Measurements from ENCODE around the gene TRIAP1.
A peak's percentile ranks its signal among the peaks of the same experiment; 100 is the strongest.
"Not testable (repeated sequence)": the region's sequence is repeated elsewhere in the genome, so short reads cannot be mapped to it uniquely, and the experiment has no call there.

The TRIAP1 gene

DNA sequence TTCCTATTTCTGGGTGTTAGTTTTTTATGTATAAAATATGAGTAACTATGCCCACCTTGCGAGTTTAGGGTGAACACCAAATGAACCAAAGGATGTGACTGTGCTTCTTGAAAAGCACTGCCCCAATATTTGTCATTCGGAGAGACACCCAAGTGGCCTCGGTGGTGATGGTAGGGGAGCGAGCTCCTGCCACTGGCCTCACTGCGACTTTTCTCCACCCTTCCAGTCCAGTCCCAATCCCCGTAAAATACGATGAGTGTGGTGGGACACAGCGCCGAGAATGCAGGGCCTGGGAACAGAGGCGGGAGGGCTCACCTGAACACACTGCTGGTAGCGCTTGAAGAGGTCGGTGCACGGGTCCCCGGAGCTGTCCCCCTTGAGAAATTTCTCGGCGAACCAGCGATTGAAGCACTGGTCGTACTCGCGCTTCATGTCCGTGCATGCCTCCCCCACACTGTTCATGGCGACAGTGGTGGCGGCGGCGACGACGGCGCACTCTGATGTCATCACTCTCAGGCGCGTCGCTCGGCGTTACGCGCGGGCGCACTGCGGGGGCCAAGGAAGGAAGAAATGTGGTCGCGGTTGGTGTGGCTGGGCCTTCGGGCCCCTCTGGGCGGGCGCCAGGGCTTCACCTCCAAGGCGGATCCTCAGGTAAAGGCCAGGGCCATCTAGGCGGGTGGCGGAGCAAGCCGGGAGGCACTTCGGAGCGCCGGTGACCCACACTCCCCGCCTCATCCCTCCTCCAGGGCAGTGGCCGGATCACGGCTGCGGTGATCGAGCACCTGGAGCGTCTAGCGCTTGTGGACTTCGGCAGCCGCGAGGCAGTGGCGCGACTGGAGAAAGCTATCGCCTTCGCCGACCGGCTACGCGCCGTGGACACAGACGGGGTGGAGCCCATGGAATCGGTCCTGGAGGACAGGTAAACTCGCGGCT is at the start of gene TRIAP1, which contains the start of gene GATC:
Gene TRIAP1 (minus strand): TSS at position 474 of the 933 bp plus-strand sequence. CDS start 12 bp downstream, at position 462.
Gene GATC (plus strand): TSS at position 534 of the 933 bp plus-strand sequence. CDS start 37 bp downstream, at position 571.
- peak; percentile 92 for DNase-seq

- peak; percentile 37 for DNase-seq
Observed at GRCh38 chr12:120495186-120495730, 49.1 kb upstream of the TRIAP1 start.

- no peak for DNase-seq
Observed at GRCh38 chr12:120490833-120491512, 44.8 kb upstream of the TRIAP1 start.

- DNase-seq, result no peak
Observed at GRCh38 chr12:120490325-120490724, 44.1 kb upstream of the TRIAP1 start.

- no peak for DNase-seq
Observed at GRCh38 chr12:120489018-120489417, 42.8 kb upstream of the TRIAP1 start.

- DNase-seq, result no peak
Observed at GRCh38 chr12:120488057-120488640, 42.0 kb upstream of the TRIAP1 start.

- DNase-seq, result not testable (repeated sequence)
Observed at GRCh38 chr12:120487552-120487951, 41.4 kb upstream of the TRIAP1 start.

DNA sequence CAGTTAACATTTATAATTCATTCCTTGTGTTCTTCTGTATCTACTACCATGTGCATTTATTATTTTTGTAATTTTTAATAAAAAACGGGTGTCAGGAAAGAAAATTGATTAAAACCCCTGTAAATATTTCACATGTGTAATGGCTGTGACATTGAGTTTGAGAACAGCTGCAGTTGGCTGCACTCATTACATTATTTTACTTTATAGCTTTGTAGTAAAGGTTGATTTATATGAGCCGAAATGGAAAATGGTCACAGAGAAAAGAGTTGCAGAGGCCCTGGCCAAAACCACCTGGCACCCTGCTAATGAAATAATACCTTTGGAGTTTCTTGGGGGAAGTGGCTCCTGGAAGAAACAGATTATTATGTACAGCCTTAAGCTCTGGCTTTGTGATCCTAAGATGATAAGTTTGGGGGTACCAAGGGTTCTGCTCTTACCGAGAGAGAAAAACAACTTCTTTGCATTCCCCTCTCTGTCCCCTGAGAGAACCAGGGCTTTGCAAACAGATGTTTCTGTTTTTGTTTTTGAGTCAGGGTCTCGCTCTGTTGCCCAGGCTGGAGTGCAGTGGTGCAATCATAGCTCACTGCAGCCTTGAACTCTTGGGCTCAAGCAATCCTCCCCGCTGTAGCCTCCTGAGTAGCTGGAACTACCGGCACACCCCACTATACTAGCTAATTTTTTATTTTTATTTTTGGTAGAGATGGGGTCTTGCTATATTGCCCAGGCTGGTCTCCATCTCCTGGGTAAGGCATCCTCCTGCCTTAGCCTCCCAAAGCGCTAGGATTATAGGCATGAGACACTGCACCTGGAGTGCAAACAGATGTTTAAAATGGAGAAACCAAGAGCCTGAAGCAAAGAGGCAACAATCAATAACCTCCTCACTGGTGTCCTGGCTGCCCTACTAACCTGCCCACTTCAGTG is 40.0 kb upstream of the TRIAP1 start:
- no peak for DNase-seq

DNA sequence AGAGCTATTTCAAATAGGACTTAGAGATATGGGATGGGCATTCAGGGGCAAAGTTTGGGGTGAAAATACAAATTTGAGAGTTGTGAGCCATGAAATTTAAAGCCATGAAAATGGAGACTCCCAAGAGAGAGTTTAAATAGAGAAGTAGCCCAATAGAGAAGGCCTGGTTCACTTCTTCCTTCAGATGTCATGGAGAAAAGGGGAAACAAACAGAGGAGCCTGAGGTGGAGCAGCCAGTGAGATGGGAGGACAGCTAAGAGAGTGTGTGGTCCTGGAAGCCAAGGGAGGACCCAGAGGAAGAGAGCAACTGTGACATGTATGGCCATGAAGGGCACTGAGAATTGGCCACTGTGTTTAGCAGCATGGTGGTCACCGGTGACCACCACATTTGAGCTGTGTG is 37.4 kb upstream of the TRIAP1 start:
- DNase-seq, result no peak

GRCh38 chr12:120481022-120481767 is 35.0 kb upstream of the TRIAP1 start:
- DNase-seq, result no peak

GRCh38 chr12:120480211-120480610 is 34.0 kb upstream of the TRIAP1 start:
- no peak for DNase-seq

DNA sequence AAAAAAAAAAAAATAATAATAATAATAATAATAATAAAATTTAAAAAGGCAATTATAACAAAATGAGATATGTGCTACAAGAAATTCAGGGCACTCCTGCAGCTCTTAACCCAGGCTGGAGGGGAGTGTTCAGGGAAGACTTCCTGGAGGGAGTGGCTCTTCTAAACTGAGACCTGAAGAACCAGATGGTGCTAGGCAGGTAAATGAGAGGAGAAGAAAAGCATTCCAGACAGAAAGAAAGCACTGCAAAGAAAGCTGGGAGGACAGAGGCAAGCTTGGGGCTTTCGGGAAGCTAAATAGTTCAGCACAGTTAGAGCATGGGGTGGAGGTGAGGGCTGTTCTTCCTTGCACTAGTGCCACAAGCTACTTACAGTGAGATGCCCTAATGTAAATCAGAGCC is 33.3 kb upstream of the TRIAP1 start:
- no peak for DNase-seq

GRCh38 chr12:120475643-120476042 is 29.5 kb upstream of the TRIAP1 start:
- no peak for DNase-seq

DNA sequence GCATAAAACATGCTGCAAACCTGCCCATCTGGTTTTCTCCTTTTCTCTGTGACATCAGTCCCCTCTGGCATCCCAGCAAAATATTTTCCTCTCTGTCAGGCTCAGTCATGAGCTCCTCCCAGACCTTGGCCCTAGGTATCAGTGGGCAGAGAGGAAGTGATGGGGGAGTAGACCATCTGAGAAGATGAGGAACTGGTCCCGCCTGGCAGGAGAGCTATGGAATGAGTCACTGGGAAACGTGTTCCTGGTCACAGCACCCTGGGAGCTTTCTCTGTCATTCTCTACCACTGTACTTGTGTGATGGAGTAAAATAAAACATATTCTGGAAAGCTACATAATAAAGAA is 28.4 kb upstream of the TRIAP1 start:
- peak; percentile 42 for DNase-seq

DNA sequence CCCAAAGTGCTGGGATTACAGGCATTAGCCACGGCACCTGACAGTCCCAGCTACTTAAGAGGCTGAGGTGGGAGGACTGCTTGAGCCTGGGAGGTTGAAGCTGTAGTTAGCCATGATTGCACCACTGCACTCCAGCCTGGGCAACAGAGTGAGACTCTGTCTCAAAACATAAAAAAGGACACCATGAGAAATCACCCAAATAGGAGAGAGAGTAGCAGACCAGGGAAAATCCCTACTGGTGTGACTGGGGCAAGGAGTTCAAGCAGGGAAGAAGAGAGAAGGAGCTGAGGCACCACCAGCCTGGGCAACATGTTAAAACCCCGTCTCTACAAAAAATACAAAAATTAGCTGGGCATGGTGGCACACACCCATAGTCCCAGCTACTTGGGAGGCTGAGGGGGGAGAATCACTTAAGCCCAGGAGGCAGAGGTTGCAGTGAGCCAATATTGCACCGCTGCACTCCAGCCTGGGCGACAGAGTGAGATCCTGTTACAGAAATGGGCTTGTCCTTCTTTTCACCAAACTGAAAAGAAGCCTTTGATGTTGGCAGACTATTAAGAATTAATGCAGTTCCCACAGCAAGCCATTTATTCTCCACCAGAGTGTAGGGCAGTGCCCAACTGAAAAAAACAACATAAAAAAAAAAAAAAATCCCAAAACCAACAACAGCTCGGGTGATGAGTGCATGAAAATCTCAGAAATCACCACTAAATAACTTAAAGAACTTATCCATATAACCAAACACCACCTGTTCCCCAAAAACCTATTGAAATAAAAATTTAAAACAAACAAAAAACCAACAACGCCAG is 27.8 kb upstream of the TRIAP1 start:
- no peak for DNase-seq

GRCh38 chr12:120472521-120472920 is 26.3 kb upstream of the TRIAP1 start:
- no peak for DNase-seq

DNA sequence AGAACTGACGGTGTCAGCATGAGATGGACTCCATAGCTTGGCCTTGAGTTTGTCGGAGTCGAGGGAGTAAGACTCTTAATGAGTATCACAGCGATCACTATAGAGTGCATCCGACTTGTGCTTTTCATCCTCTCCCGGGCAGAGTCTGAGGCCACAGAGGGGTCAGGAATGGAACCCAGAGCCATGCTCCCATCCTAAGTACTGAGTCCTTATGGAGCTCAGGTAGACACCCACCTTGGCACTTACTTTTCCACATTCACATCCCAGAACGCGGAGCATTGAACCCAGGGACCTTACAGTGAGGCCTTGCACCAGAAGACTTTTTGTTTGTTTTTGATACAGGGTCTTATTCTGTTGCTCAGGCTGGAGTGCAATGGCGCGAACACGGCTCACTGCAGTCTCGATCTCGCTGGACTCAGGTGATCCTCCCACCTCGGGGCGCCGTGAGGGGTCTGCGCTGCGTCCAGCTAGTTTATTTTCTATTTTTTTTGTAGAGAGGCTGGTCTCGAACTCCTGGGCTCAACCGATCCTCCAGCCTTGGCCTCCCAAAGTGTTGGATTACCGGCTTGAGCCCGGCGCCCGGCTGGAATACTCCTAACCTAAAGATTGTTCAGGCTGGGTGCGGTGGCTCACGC is 24.1 kb upstream of the TRIAP1 start:
- no peak for DNase-seq

GRCh38 chr12:120469450-120470149 is 23.4 kb upstream of the TRIAP1 start, which contains the start of gene SRSF9:
TSS of gene SRSF9 (minus strand) at chr12:120469748. CDS start at chr12:120469609, 139 bp downstream.
- DNase-seq, result peak; percentile 96

DNA sequence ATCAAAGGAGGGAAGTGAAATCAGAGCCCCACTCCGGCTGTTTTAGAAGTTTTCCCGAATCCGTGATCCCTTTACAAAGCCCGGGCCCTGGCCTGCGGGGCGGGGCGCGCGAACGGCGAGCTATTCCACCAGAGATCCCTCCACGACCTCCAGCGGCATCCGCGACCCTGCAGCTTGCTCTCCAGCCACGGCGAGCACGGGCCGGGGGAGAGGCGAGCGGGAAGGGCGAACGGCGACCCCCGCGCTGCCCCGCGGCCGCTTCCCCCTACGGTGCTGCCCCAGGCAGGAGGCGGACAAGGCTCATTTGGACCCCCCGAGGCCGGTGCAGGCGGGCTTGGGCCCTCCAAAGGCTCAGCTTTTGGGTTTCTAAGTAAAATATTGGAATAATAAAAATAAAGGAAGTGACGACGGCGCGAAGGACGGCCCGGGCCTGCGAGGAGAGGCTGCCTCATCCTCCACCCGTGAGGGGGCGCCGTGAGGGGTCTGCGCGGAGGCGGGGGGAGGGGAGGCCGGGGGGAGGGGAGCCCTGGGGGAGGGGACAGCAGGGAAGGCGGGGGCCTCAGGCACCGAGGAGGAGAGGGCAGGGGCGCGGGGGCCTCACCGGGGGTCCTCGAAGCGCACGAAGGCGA is 22.8 kb upstream of the TRIAP1 start:
- peak; percentile 67 for DNase-seq
